ENCODE measurements around the gene NPTX1.
"Not testable (repeated sequence)": the region's sequence is repeated elsewhere in the genome, so short reads cannot be mapped to it uniquely, and the experiment has no call there.

NPTX1 gene, protein sequence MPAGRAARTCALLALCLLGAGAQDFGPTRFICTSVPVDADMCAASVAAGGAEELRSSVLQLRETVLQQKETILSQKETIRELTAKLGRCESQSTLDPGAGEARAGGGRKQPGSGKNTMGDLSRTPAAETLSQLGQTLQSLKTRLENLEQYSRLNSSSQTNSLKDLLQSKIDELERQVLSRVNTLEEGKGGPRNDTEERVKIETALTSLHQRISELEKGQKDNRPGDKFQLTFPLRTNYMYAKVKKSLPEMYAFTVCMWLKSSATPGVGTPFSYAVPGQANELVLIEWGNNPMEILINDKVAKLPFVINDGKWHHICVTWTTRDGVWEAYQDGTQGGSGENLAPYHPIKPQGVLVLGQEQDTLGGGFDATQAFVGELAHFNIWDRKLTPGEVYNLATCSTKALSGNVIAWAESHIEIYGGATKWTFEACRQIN

DNA sequence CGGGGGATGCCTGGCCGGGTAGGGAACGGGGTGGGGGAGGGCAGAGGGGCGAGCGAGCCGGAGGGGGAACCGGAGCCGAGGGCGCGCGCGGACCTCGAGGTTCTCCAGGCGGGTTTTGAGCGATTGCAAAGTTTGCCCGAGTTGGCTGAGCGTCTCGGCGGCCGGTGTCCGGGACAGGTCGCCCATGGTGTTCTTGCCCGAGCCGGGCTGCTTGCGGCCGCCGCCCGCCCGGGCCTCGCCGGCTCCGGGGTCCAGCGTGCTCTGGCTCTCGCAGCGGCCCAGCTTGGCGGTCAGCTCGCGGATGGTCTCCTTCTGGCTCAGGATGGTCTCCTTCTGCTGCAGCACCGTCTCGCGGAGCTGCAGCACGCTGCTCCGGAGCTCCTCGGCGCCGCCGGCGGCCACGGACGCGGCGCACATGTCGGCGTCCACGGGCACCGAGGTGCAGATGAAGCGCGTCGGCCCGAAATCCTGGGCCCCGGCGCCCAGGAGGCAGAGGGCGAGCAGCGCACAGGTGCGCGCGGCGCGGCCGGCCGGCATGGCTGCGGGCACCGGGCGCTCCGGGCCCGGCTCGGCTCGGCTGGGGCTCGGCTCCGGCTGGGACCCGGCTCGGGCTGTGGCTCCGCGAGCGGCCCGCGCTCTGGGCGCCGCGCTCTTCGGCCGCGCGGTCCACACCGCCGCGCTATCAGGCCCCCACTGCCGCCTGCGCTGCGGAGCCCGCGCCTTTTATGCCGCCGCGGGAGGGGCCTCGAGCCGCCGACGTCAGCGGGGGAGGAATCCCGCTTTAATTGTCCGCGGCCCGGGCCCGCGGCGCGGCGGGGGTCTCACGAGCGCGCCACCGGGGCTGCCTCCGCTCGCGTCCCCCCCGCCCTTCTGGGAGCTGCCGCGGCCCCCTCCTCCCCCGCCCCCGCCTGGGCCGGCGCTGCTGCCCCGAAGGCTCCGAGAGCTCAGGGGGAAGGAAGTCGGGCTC is at the start of gene NPTX1:
NPTX1 (minus strand) TSS at position 698 of the 967 bp plus-strand sequence; CDS start at position 537, 161 bp downstream.
- no peak for DNase-seq (ENCODE audit: low read depth in 2 of 2)

DNA sequence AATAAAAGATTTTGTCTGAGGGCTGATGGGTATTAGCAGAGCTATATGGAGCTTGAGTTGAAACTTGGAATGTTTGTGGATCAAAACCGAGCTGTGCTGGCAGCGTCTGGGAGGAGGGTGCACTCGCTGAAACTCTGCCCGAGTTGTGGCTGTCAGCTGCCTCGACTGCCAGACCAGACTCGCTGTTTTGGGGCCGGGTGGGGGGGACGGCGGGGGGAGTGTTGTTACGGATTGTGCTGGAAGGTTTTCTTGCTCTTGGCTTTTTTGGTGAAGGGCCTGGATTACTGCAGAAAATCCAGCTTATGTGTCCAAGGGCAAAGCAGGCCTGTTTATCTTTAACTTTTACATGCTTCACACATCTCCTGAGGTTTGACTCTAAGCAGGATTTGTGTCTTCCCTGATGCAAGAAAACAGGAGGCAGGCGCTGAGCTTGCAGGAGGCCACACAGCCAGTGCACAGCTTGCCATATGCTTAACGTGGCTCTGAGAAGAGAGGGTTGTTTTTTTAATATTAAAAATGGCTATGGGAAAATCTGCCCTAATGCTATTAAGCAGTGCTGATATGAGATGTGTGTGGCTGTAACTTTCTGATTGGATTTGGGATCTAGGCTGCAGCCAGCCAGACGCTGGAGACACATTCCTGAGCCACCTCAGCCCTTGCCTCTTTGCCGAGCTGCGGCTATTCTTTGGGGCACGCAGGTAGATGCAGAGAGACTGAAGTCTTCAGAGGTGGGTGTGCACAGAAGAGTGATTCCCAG is 47.7 kb upstream of the NPTX1 start:
- no peak for DNase-seq (ENCODE audit: low read depth in 2 of 2)

DNA sequence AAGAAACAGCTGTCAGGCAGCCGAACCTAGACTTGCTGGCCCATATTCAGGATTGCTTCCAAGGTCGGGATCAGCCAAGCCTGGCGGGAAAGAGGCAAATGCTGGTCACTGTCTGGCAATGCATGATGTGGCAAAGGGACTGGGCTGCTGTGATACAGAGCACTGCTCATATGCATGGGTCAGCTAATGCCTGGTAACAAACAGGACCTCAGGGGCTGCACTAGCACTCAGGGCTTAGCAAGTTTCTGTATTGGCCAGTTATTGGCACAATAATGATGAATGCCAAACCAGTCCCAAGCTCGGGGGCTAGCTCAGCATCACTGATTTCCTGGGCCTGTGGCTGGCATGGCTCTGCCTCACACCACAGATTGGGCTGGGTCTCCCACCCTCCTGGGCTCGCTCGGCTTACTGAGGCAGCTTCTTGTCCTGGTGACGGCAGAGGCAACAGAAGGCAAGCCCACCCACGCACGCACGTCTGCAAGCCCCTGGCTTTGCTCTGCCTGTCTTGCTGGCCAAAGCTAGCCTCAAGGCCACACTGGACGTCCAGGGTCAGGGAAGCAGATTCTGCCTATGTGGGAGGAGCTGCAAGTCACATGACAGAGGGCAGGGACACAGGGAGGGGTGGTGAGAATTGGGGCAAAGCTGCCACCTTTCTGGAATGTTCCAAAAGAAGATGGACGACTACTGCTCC is 46.8 kb upstream of the NPTX1 start:
- no peak for DNase-seq (ENCODE audit: low read depth in 2 of 2)

DNA sequence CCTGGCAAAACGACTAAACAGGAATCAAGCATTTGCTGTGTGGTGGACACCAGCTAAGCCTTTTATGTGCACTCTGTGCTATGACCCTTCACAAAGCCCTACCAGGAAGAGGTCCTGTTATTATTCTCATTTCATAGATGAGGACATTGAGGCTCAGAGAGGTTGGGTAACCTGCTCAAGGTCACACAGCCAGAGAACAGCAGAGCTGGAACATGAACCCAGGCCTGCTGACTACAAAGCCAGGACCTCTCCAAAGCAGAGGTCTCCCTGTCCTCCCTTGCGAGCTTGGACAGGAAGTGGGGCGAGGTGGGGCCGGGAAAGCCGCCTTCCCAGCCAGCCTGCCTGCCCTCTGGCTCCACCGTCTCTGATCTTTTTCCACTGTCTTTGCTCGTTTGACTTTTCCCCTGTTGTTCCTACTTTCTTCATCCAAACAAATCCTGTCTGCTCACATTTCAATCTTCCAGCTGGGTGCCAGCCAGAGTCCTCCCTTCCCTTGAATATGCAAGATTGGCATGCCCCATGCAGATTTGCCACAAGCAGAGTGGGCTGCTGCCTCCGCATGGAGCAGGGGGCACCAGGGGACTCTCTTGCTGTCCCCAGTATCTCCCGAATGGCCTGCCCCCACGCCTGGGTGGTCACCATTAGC is 44.5 kb upstream of the NPTX1 start:
- DNase-seq (ENCODE audit: low read depth in 2 of 2) = no peak

DNA sequence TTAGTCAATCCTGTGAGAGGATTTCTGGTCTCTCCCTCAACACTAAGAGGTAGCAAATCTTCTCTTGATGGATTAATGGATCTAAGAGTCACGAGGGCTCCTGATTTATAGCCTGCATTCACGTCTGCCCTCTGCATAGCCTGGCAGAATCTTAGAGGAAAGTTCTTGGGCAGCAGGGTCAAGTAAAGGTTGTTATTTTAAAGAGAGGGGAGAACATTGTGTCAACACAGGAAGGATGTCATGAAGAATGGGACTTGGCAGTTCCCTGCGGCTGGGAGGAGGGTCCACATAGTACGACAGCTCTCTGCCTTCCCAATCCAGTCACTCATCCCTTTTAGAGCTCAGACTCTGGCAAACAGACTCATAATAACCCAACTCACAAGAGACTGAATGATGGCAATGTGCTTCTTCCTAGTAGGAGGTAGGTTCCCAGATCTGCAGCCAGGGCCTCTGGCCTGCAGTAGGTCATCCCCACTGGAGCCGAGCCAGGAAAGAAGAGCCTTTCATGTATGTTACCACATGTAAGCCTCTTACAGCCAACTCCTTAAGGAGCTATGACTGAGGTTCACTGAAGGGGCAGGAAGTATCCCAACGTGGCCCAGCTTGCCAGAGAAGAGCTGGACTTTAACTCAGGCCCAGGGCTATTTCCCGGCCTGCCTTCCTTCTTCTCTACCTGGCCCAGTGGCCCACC is 42.8 kb upstream of the NPTX1 start:
- no peak for DNase-seq (ENCODE audit: low read depth in 2 of 2)

DNA sequence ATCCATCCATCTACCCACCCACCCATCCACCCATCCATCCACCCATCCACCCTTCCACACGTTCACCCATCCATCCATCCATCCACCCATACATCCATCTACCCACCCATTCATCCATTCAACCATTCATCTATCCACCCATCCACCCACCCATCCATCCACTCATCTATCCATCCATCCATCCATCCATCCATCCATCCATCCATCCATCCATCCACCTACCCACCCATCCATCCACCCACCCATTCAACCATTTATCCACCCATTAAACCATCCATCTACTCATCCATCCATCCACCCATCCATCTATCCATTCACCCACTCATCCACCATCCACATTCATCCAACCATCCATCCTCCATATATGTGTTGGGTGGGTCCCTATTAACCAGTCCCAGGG is 42.0 kb upstream of the NPTX1 start:
- no peak for DNase-seq (ENCODE audit: low read depth in 2 of 2)

DNA sequence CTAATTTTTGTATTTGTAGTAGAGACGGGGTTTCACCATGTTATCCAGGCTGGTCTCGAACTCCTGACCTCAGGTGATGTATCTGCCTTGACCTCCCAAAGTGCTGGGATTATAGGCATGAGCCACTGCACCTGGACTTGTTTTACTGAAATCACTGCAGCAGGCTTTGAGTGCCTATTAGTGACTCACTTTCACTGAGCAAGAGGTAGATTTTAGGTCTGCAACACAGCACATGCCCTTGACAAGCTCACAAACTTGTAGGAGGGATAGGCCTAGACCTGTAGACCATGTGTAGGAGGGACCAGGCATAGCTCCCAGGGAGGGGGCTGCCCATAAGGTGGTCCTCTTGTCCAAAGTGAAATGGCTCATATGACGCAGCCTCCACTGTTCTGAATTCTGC is 41.2 kb upstream of the NPTX1 start:
- no peak for DNase-seq (ENCODE audit: low read depth in 2 of 2)

DNA sequence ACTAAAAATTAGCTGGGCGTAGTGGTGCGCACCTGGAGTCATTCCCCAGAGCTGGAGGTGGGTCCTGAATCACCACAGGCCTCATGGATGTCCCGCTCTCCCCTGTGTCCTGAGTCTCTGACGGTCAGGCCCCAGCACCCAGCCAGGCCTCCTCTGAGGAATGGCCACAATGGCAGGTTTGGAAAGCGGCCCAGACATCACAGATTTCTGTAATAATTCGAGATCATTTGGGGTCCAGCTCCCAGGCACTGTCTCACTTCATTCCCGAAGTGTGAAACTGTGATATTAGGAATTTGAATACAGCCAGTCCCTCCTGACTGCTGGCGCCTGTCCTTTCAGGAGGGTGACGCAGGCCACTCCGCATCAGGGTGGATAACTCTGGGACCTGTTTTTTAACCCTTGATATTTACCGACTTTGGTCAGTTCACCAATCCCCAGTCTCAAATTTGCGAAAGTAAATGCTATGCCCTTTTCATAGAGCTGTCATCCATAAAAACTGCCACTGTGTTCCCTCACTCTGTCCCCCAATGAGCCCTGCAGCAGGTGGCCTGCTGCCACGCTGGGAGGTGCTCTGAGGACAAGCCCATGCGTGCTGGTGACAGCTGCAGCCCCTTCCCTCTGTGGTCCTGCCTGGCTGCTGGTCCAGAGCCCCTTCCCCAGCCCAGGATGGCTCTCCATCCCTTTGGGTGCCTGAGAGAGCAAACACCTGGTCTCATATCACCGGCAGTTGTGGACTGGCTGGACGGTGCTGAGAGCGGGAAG is 39.9 kb upstream of the NPTX1 start:
- no peak for DNase-seq (ENCODE audit: low read depth in 2 of 2)

DNA sequence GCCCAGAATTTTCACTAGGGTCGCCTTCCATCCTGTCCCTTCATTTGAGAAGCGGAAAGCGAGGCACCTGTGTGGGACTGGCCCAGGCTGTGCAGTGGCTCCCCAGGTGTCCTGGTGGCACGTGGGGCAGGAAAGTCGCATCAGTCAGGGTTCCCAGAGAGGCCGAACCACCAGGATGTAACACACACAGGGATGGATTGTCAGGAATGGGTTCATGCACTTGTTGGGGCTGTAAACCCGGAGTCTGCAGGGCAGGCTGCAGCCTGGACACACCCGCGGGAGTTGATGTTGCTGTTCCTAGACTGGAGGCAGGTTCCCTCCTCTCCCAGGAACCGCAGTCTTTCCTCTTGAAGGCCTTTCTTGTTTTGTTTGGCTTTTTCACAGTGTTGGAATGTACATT is 37.5 kb upstream of the NPTX1 start:
- no peak for DNase-seq (ENCODE audit: low read depth in 2 of 2)

DNA sequence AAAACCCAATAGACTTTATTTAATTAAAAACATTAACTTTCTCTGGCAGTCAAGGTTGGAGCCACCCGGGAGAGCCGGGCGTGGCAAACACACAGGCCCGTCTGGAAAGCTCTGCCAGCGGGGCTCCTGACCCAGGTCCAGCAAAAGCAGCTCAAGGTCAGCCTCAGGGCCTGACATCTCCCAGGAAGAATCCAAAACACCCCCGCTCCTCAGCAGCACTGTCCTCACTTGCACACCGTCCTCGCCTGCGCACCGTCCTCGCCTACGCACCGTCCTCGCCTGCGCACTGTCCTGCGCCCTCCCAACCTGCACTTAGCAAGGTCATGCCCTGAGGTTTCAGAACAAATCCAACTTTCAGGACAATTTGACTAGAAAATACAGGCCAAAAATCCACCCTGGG is 36.8 kb upstream of the NPTX1 start:
- DNase-seq (ENCODE audit: low read depth in 2 of 2) = no peak

DNA sequence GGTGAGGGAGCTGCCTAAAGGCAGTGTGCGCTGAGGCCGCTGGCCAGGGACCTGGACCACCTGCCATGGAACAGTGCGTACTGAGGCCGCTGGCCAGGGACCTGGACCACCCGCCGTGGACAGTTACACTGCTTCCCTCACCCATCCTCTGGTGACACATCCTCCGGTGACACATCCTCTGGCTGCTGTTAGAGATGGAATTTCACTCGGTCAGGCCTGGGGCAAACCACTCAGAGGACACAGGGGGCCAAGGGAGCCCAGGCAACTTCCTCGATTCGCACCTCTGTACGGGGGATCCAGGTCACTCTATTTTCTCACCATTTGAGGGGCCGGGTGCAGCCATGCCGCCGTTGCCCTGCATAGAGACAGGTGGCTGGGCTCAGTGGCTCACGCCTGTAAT is 35.8 kb upstream of the NPTX1 start:
- no peak for DNase-seq (ENCODE audit: low read depth in 2 of 2)

DNA sequence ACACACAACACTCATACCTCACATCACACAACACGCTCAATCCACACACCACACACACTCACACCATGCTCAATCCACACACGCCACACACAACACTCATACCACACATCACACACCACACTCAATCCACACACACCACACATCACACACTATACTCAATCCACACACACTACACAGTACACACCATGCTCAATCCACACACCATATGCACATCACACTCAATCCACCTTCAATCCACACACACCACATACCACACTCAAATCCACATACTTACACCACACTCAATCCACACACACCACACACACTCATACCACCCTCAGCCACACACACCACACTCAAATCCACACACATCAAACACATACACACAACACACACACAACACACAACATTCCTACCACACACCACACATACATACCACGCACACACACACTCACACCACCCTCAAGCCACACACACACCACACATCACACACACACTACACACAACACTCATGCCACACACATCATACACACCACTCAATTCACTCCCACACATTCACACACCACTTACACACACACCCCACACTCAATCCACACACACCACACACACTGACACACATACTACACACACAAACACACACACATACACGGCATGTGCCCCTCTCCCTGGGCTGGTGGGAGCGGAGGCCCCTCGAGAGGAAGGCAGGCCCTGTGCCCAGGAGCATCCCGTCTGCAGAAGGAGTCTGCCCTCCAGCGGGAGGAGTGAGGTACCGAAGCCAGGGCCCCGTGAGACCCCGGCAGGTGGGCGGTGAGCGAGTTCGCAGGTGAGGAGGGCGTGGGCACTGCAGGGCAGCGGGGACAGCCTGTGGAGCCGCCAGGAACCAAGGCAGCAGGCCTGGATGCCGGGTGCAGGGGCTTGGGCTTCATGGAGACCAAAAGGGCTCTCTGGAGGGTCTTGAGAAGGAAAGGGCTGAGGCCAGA is 35.1 kb upstream of the NPTX1 start:
- DNase-seq (ENCODE audit: low read depth in 2 of 2) = no peak

DNA sequence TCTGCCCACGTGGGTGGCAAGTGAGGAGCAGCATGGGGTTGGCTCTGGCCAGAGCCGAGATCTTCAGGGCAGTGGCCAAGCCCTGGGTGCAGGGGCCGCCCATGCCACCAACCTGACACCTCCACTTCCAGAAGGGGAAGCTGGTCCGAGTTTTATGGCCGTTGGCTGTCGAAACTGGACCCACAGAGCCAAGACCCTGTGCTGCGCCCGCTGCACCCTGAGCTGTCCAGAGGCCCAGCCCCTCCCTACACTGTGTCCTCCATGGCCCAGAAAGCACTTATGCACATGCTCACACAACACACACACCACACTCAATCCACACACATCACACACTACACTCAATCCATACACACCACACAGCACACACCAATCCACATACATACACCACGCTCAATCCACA is 34.4 kb upstream of the NPTX1 start:
- no peak for DNase-seq (ENCODE audit: low read depth in 2 of 2)

DNA sequence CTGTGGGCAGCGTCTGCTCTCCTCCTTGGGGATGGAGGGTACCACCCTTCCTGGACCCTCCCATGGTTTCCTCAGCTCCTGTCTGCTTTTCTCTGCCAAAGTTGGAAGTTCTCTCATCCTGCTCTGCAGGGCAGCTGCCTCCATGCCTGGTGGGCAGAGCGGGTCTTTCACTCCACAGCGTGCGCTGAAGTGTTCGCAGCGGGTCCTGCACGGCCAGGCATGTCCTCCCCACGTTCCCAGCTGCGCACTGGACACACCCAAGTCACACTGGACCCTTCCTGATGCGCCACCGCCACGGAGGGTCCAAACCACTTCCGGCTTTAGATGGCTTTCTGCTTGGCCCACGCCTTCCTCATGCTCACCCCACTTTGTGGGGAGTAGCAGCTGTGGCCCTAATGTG is 33.7 kb upstream of the NPTX1 start:
- DNase-seq (ENCODE audit: low read depth in 2 of 2) = no peak

DNA sequence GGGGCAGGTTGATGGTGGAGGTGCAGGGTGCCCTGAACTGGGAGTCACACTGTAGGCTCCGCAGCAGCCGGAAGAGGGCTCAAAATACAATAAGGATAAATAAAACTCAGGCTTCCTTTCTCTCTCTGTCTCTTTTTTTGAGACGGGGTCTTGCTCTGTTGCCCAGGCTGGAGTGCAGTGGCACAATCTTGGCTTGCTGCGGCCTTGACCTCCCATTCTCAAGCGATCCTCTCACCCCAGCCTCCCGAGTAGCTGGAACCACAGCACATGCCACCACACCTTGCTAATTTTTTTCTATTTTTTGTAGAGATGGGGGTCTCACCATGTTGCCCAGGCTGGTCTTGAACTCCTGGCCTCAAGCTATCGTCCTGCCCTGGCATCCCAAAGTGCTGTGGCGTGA is 32.9 kb upstream of the NPTX1 start:
- no peak for DNase-seq (ENCODE audit: low read depth in 2 of 2)

DNA sequence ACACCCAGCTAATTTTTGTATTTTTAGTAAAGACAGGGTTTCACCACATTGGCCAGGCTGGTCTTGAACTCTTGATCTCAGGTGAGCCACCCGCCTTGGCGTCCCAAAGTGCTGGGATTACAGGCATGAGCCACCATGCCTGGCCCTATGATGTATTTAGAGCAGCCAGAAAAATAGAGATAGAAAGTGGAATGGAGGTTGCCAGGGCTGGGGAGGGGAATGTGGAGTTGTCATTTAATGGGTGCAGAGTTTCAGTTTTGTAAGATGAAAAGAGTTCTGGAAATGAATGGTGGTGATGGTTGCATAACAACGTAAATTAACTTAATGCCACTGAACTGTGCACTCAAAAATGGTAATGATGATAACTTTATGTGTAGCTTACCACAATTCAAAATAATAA is 31.6 kb upstream of the NPTX1 start:
- DNase-seq (ENCODE audit: low read depth in 2 of 2) = no peak

DNA sequence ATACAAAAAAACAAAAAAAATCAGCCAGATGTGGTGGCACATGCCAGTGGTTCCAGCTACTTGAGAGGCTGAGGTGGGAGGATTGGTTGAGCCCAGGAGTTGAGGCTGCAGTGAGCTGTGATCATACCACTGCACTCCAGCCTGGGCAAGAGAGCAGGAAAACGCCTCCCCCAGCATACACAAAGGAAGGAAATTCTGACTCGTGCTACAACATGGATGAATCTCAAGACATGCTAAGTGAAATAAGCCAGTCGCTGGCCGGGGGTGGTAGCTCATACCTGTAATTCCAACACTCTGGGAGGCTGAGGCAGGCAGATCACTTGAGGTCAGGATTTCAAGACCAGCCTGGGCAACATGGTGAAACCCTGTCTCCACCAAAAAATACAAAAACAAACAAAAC is 30.8 kb upstream of the NPTX1 start:
- DNase-seq (ENCODE audit: low read depth in 2 of 2) = not testable (repeated sequence)

DNA sequence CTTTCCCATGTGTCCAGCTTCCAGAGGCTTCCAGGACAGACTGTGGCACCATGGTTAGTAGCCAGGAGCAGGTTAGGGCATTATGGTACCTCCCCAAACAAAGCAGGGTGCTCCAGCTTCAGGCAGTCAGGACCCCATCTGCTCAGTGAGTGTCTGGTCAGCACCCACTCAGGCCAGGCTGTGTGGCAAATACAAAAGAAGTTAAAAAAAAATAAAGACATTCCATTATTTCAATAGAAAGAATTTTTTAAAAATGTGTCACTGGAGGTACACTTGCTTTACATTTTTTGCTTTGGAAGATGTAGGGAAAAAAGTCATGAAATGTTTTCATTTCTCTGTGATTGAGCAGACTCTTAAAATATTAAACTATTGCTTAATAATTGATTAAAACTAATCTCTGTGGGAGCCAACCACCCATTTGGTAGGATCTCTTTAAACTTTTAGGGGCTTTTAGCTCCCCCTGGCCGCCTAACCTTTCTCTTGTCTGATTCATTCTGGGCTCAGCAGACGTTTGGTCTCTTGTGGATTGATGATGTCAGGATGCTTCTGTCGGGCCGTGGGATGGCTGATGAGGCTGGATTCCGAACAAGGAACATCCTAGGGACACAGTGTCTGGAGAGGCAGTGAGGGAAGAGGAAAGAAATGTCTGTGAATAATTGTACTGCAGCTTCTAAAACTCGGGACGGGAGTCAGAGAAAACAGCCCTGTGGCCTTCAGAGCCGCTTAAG is 28.4 kb upstream of the NPTX1 start:
- no peak for DNase-seq (ENCODE audit: low read depth in 2 of 2)

All from stimulated activated CD4-positive, alpha-beta T cell treated with anti-CD3 and anti-CD28 coated beads, Interleukin-12 subunit alpha, Interleukin-12 subunit beta, amount 100 ng/mL, for 24 hours (primary cell).